Peyer's patch (tissue), 4 donors: Measurements from ENCODE around the gene CCDC197. TPM values are rescaled to one million over a fixed set of nuclear protein-coding genes. Genes with fewer than 3 reads are reported as not detected.

ENCODE experiments used
- DNase-seq, 3 donors: peaks; one replicate each; pipeline ENCODE4 v3.0.0-alpha.2; 2017 to 2019
- H3K27ac ChIP-seq, 4 donors: fragments of 200-600 bp; sonication (generic); one replicate each; pipeline ENCODE4 v1.5.1; 2016 to 2019
- H3K27me3 ChIP-seq, 2 donors: fragments of 200-600 bp; sonication (generic); one replicate each; pipeline ENCODE4 v1.5.1; 2019
- H3K36me3 ChIP-seq, 3 donors: fragments of 200-600 bp; sonication (generic); one replicate each; pipeline ENCODE4 v1.5.1; 2016 to 2019
- H3K4me1 ChIP-seq, 4 donors: fragments of 200-600 bp; sonication (generic); one replicate each; pipeline ENCODE4 v1.5.1; 2016 to 2019
- H3K4me3 ChIP-seq, 4 donors: fragments of 200-600 bp; sonication (generic); 1 replicate in 3 of 4; 2 replicates in 1 of 4; pipeline ENCODE4 v1.5.1; 2016 to 2019; ENCODE audit warnings: mild to moderate bottlenecking in 1 of 4
- H3K9me3 ChIP-seq, 4 donors: fragments of 200-600 bp; sonication (generic); one replicate each; pipeline ENCODE4 v1.5.1; 2016 to 2019; ENCODE audit warnings: mild to moderate bottlenecking in 1 of 4
- POLR2A ChIP-seq, 2 donors: fragments of 450-650 bp; IDR thresholded peaks; one replicate each; pipeline ENCODE4 v1.5.1; 2017; ENCODE audit warnings: antibody characterized with exemption in 2 of 2, mild to moderate bottlenecking in 2 of 2, moderate library complexity in 2 of 2
- total RNA-seq, 4 donors: library from RNA; depleted of rRNA; stranded (reverse); fragments of >200 nt; gene quantifications; one replicate each; pipeline ENCODE4 v1.1.0, GENCODE V29; 2016
- TF ChIP-seq, protein P1 (sequence below), 6 experiments: fragments of 450-650 bp in 4 of 6; fragments of 200-600 bp in 2 of 6; sonication (generic) in 1 of 6; IDR thresholded peaks; one replicate each; pipeline ENCODE4 v1.5.1; 2017 to 2019; ENCODE audit warnings: antibody characterized with exemption in 6 of 6, mild to moderate bottlenecking in 3 of 6, moderate library complexity in 1 of 6

Gene CCDC197
- total RNA-seq, 4 donors from 2014 or later = not detected

DNA sequence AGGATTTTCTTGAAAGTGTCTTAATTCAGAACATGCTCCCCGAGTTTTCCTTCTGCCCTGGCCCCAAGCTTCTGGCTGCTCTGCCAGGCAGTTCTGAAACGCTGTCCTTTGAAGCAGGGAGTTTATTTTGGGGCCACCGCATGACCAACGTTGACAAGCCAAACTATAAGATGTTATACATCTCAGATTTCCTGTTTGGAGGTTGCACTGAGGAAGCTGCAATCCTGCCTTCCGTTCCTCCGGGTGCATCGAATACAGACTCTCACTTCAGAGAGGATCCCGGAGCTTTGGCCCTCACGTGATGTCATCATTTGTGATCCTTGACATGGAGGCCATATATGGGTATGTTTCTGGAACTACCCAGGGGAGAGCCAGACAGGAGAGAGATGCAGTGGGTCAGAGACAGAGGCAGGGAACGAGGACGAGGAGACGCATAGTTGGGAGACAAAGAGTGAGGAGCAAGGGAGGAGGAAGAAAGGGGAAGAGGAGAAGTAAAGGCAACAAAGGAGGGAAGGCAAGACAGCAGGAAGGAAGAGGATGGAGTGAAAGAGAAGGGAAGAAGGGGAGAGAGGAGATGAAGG lies 20.5 kb upstream of the CCDC197 start, which contains the start of gene ASB2:
TSS of gene ASB2 (minus strand) at position 94 of the 581 bp plus-strand sequence. CDS start 12,031 bp downstream, outside the sequence.
- DNase-seq = peak in 1 of 3 donors; percentile 43
- peak within 1 kb of the TSS; percentile 44 to 82 (median 68) for H3K27ac ChIP-seq
- peaks cover 0 to 11% (median 2%) of the 10 kb centered on the region in 4 donors for H3K4me1 ChIP-seq
- no peak for TF ChIP-seq POLR2A (IDR thresholded peaks at IDR 0.05)
- TF ChIP-seq, protein P1, sequence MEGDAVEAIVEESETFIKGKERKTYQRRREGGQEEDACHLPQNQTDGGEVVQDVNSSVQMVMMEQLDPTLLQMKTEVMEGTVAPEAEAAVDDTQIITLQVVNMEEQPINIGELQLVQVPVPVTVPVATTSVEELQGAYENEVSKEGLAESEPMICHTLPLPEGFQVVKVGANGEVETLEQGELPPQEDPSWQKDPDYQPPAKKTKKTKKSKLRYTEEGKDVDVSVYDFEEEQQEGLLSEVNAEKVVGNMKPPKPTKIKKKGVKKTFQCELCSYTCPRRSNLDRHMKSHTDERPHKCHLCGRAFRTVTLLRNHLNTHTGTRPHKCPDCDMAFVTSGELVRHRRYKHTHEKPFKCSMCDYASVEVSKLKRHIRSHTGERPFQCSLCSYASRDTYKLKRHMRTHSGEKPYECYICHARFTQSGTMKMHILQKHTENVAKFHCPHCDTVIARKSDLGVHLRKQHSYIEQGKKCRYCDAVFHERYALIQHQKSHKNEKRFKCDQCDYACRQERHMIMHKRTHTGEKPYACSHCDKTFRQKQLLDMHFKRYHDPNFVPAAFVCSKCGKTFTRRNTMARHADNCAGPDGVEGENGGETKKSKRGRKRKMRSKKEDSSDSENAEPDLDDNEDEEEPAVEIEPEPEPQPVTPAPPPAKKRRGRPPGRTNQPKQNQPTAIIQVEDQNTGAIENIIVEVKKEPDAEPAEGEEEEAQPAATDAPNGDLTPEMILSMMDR (IDR thresholded peaks at IDR 0.05) = no peak
- no peaks in the 10 kb centered on the region for H3K27me3 ChIP-seq
- H3K4me3 ChIP-seq = peak within 1 kb of the TSS in 3 of 4 donors; percentile 1 to 38 (median 34)
- H3K36me3 ChIP-seq = no peaks in the 10 kb centered on the region
- H3K9me3 ChIP-seq = peaks cover 0 to 15% (median 0%) of the 10 kb centered on the region in 4 donors

GRCh38 chr14:93977171-93977570 lies 19.9 kb upstream of the CCDC197 start:
- peaks cover 0 to 15% (median 0%) of the 10 kb centered on the region in 4 donors for H3K9me3 ChIP-seq
- H3K27me3 ChIP-seq = no peaks in the 10 kb centered on the region
- peak overlapping the region; percentile 44 to 82 (median 68) for H3K27ac ChIP-seq
- H3K4me3 ChIP-seq = no peak overlapping the region
- peaks cover 0 to 11% (median 2%) of the 10 kb centered on the region in 4 donors for H3K4me1 ChIP-seq
- H3K36me3 ChIP-seq = no peaks in the 10 kb centered on the region
- TF ChIP-seq POLR2A (IDR thresholded peaks at IDR 0.05) = no peak
- no peak for DNase-seq

GRCh38 chr14:93977790-93978581 lies 19.1 kb upstream of the CCDC197 start:
- peak in 2 of 3 donors; percentile 72 to 74 for DNase-seq

GRCh38 chr14:93978735-93979134 lies 18.4 kb upstream of the CCDC197 start:
- no peak for DNase-seq
- peak overlapping the region; percentile 35 to 82 (median 46) for H3K27ac ChIP-seq
- H3K27me3 ChIP-seq = no peaks in the 10 kb centered on the region
- H3K4me3 ChIP-seq = no peak overlapping the region
- H3K4me1 ChIP-seq = peaks cover 0 to 11% (median 2%) of the 10 kb centered on the region in 4 donors
- TF ChIP-seq, protein P1 (IDR thresholded peaks at IDR 0.05) = no peak
- TF ChIP-seq POLR2A (IDR thresholded peaks at IDR 0.05) = no peak
- H3K36me3 ChIP-seq = no peaks in the 10 kb centered on the region
- peaks cover 0 to 15% (median 0%) of the 10 kb centered on the region in 4 donors for H3K9me3 ChIP-seq

More at GRCh38 chr14:93977790-93978581, 19.1 kb upstream of the CCDC197 start:
- Histone ChIP-seq H3K27ac (peak overlapping the region; percentile 44 to 82 (median 58)), H3K4me1 (peaks cover 0 to 11% (median 2%) of the 10 kb centered on the region in 4 donors), H3K9me3 (peaks cover 0 to 15% (median 0%) of the 10 kb centered on the region in 4 donors), H3K36me3 (no peaks in the 10 kb centered on the region), H3K27me3 (no peaks in the 10 kb centered on the region), H3K4me3 (no peak overlapping the region)
- TF ChIP-seq, protein P1 (IDR thresholded peaks at IDR 0.05) = peak in 1 of 6 experiments; percentile 7
- no peak for TF ChIP-seq POLR2A (IDR thresholded peaks at IDR 0.05)

- H3K9me3 ChIP-seq = peaks cover 0 to 15% (median 0%) of the 10 kb centered on the region in 4 donors
- TF ChIP-seq, protein P1 (IDR thresholded peaks at IDR 0.05) = no peak
- no peak for TF ChIP-seq POLR2A (IDR thresholded peaks at IDR 0.05)
- H3K36me3 ChIP-seq = no peaks in the 10 kb centered on the region
- peaks cover 0 to 11% (median 2%) of the 10 kb centered on the region in 4 donors for H3K4me1 ChIP-seq
- H3K4me3 ChIP-seq = no peak overlapping the region
- no peaks in the 10 kb centered on the region for H3K27me3 ChIP-seq
- DNase-seq = no peak
- peak overlapping the region in 2 of 4 donors; percentile 21 to 74 for H3K27ac ChIP-seq
These were observed 16.5 kb upstream of the CCDC197 start for GRCh38 chr14:93980456-93981201.
